ENCODE data around the gene FRMD4A. TPM values are rescaled to one million over a fixed set of nuclear protein-coding genes. Genes with fewer than 3 reads are reported as not detected.

FRMD4A gene
- total and polyA plus RNA-seq, 10 of the 15 experiments (the other 5 are each of a cell fraction or from before 2014, with no cell fraction given): 17.8 to 75.2 (median 39.1) TPM

GRCh38 chr10:13808556-13809391 lies 522.0 kb downstream of the FRMD4A start (continued):
- TF ChIP-seq USF2 (IDR thresholded peaks at IDR 0.05; ENCODE audit: borderline replicate concordance, low read depth, low read length): no peak
- peak; percentile 11 to 30; a peak in 2 of 4 replicates for TF ChIP-seq IKZF2 (IDR thresholded peaks at IDR 0.05)
- TF ChIP-seq EED (IDR thresholded peaks at IDR 0.05; ENCODE audit: low read depth): no peak
- TF ChIP-seq ELK1 (IDR thresholded peaks at IDR 0.05; ENCODE audit: low read depth, low read length): no peak
- peak; percentile 65; the same call in 1 of the 2 replicates for TF ChIP-seq MTA2 (IDR thresholded peaks at IDR 0.05; ENCODE audit: low read depth)

GRCh38 chr10:13806419-13806818 lies 524.3 kb downstream of the FRMD4A start:
- POLR2A ChIA-PET: interaction anchor here (1.2 kb wide), 1 partner anchor 14 kb away, joined by 3 read pairs; no protein-coding TSS in a partner anchor
- WGBS (ENCODE audit: insufficient coverage, insufficient replicate concordance, low lambda C conversion rate, missing lambda C conversion rate): 2% methylated on average over 3 of the region's 3 CpGs
- intact Hi-C loops (cut with micrococcal nuclease; ENCODE audit: unreplicated experiment): no loop called here

More at GRCh38 chr10:13806419-13806818, 524.3 kb downstream of the FRMD4A start:
- in situ Hi-C loops (cut with MboI): no loop called here
- FAIRE-seq (no peak), DNase-seq (ENCODE audit: low read depth, low spot score) (no peak), ATAC-seq (no peak)
- H3K36me3 ChIP-seq (ENCODE audit: control insufficient read depth in 2 of 2, insufficient read depth in 2 of 2, low read length in 1 of 2): peaks cover 0 to 2% of the 10 kb centered on the region in 2 experiments; a peak in 3 of 4 replicates
- ChIA-PET SMC1A (ENCODE audit: uncharacterized antibody, unreplicated experiment) (interaction anchor here (0.8 to 1.6 kb wide), 2 partner anchors 23 to 25 kb away, joined by 3 to 5 read pairs; no protein-coding TSS in a partner anchor), RAD21 (ENCODE audit: unreplicated experiment) (interaction anchor here (0.9 kb wide), 2 partner anchors 11 to 18 kb away, joined by 3 read pairs; no protein-coding TSS in a partner anchor), CTCF (interaction anchor here (0.9 kb wide), 1 partner anchor 40 kb away, joined by 3 read pairs; no protein-coding TSS in a partner anchor)
- TF ChIP-seq ZBTB11 (CRISPR knock-in tag; IDR thresholded peaks at IDR 0.05) (no peak), SREBF2 (IDR thresholded peaks at IDR 0.05; ENCODE audit: low read length) (no peak), HSF1 (IDR thresholded peaks at IDR 0.05; ENCODE audit: low read depth, low read length) (no peak), ELK1 (IDR thresholded peaks at IDR 0.05; ENCODE audit: low read depth, low read length) (no peak), SIX5 (IDR thresholded peaks at IDR 0.05; ENCODE audit: low read depth, low read length, severe bottlenecking) (no peak), KAT2A (conservative IDR thresholded peaks at IDR 0.05; ENCODE audit: control insufficient read depth, low read depth, low read length) (no peak), CREB1 (IDR thresholded peaks at IDR 0.05; ENCODE audit: low read depth) (no peak)
- no TSS peak for BruUV-seq (replicated peaks)
- H3K4me1 ChIP-seq (ENCODE audit: control insufficient read depth, insufficient read depth, low read length): peaks cover 12% of the 10 kb centered on the region
- H3K79me2 ChIP-seq (ENCODE audit: control insufficient read depth, insufficient read depth, low read length): no peaks in the 10 kb centered on the region
- no peak overlapping the region for H2AFZ ChIP-seq (ENCODE audit: control insufficient read depth, low read depth, low read length)
- H3K4me2 ChIP-seq (ENCODE audit: control insufficient read depth, insufficient read depth): no peak overlapping the region
- H3K9ac ChIP-seq (ENCODE audit: control insufficient read depth, insufficient read depth, low read length): no peak overlapping the region
- no peaks in the 10 kb centered on the region for H4K20me1 ChIP-seq (ENCODE audit: control insufficient read depth, insufficient read depth)
- no peaks in the 10 kb centered on the region for H3K9me3 ChIP-seq (replicated peaks; ENCODE audit: control insufficient read depth, insufficient read depth, low read length)
- no peak overlapping the region for H3K4me3 ChIP-seq
- no peaks in the 10 kb centered on the region for H3K27me3 ChIP-seq (replicated peaks in 1 of 2; ENCODE audit: control insufficient read depth in 2 of 2, insufficient read depth in 2 of 2, low read length in 1 of 2)
- no peak overlapping the region for H3K27ac ChIP-seq (ENCODE audit: control insufficient read depth, insufficient read depth)

All from GM12878 (cell line).